DOHH2 (cell line): Measurements from ENCODE around the gene MYL4.
"Not testable (repeated sequence)": the region's sequence is repeated elsewhere in the genome, so short reads cannot be mapped to it uniquely, and the experiment has no call there.

Experiments
- EZH2phosphoT487 ChIP-seq: fragments of 200-600 bp; sonication (generic); IDR thresholded peaks from 2 replicates; pipeline ENCODE4 v1.6.1; 2017; ENCODE audit warnings: borderline replicate concordance, mild to moderate bottlenecking, antibody characterized with exemption, low read length, moderate library complexity, mixed read lengths
- TF ChIP-seq, protein P1 (sequence below): fragments of 200-600 bp; sonication (generic); IDR thresholded peaks from one replicate; pipeline ENCODE4 v1.5.1; 2014; ENCODE audit warnings: antibody characterized with exemption, mild to moderate bottlenecking, low read depth, low read length; ENCODE audit not compliant: poor library complexity, severe bottlenecking

DNA sequence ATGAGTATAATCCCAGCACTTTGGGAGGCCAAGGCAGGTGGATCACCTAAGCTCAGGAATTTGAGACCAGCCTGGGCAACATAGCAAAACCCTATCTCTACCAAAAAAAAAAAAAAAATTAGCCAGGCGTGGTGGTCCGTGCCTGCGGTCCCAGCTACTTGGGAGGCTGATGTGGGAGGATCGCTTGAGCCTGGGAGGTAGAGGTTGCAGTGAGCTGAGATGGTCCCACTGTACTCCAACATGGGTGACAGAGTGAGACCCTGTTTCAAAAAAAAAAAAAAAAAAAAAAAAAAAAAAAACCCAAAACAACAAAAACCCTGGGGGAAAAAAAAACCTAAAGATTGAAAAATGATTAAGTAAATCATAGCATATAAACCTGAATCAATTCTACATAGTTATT is 28.2 kb upstream of the MYL4 start:
- TF ChIP-seq, protein P1, sequence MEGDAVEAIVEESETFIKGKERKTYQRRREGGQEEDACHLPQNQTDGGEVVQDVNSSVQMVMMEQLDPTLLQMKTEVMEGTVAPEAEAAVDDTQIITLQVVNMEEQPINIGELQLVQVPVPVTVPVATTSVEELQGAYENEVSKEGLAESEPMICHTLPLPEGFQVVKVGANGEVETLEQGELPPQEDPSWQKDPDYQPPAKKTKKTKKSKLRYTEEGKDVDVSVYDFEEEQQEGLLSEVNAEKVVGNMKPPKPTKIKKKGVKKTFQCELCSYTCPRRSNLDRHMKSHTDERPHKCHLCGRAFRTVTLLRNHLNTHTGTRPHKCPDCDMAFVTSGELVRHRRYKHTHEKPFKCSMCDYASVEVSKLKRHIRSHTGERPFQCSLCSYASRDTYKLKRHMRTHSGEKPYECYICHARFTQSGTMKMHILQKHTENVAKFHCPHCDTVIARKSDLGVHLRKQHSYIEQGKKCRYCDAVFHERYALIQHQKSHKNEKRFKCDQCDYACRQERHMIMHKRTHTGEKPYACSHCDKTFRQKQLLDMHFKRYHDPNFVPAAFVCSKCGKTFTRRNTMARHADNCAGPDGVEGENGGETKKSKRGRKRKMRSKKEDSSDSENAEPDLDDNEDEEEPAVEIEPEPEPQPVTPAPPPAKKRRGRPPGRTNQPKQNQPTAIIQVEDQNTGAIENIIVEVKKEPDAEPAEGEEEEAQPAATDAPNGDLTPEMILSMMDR: not testable (repeated sequence)
- not testable (repeated sequence) for TF ChIP-seq EZH2phosphoT487
